ENCODE data around the gene ASXL1. TPM values are rescaled to one million over a fixed set of nuclear protein-coding genes. Genes with fewer than 3 reads are reported as not detected.

ASXL1 gene
- total and polyA plus RNA-seq, 9 donors: 31.6 to 85.1 (median 67.9) TPM

GRCh38 chr20:32460231-32460630 lies 102.1 kb downstream of the ASXL1 start:
- DNase-seq: no peak
- Histone ChIP-seq H3K27ac (no peak overlapping the region), H3K27me3 (no peaks in the 10 kb centered on the region), H3K36me3 (no peaks in the 10 kb centered on the region), H3K4me3 (no peak overlapping the region), H3K9me3 (no peaks in the 10 kb centered on the region), H3K4me1 (ENCODE audit: insufficient read depth) (peaks cover 15% of the 10 kb centered on the region)
- intact Hi-C loops (cut with DNase I): no loop called here
- WGBS, 3 donors: 72 to 83% (median 80%) methylated on average over 15 of the region's 15 CpGs
- TF ChIP-seq POLR2A (IDR thresholded peaks at IDR 0.05) (no peak), EP300 (IDR thresholded peaks at IDR 0.05) (no peak)
- TF ChIP-seq, protein P1, sequence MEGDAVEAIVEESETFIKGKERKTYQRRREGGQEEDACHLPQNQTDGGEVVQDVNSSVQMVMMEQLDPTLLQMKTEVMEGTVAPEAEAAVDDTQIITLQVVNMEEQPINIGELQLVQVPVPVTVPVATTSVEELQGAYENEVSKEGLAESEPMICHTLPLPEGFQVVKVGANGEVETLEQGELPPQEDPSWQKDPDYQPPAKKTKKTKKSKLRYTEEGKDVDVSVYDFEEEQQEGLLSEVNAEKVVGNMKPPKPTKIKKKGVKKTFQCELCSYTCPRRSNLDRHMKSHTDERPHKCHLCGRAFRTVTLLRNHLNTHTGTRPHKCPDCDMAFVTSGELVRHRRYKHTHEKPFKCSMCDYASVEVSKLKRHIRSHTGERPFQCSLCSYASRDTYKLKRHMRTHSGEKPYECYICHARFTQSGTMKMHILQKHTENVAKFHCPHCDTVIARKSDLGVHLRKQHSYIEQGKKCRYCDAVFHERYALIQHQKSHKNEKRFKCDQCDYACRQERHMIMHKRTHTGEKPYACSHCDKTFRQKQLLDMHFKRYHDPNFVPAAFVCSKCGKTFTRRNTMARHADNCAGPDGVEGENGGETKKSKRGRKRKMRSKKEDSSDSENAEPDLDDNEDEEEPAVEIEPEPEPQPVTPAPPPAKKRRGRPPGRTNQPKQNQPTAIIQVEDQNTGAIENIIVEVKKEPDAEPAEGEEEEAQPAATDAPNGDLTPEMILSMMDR (IDR thresholded peaks at IDR 0.05): no peak

DNA sequence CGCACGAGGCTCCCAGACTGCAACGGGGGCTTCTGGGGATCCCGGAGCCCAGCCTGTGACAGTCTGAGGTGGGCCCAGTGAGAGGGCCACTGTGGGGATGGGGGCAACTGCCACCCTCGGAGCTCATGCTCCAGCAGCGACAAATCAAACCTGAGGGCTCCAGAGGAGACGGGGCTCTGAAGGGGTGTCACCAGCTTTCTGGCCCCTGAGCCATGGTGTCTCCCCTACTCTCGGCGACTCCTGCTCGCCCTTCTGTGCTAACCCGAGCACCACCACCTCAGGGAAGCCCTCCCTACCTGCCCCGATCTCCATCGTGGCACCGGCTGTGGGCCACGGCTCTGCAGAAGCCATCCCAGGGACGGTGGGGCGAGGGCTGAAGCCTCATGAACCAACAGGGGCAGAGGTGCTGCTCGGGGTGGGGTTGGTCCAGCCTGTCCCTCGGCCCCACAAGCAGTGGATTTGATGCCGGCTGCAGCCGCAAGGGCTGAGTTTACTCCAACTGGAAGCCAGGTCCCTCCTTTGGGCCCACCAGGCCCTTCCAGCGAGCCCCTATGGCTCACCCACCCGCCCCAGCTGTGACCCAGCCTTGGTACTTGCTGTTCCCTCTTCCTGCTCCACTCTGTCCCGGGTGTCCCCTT lies 102.7 kb downstream of the ASXL1 start:
- H3K27me3 ChIP-seq: no peaks in the 10 kb centered on the region
- H3K36me3 ChIP-seq: no peaks in the 10 kb centered on the region
- no peak for DNase-seq
- 91 to 92% (median 91%) methylated on average over 23 to 24 of the region's 24 CpGs for WGBS, 3 donors
- H3K9me3 ChIP-seq: no peaks in the 10 kb centered on the region
- TF ChIP-seq, protein P1 (IDR thresholded peaks at IDR 0.05): no peak
- TF ChIP-seq POLR2A (IDR thresholded peaks at IDR 0.05) (no peak), EP300 (IDR thresholded peaks at IDR 0.05) (no peak)
- intact Hi-C loops (cut with DNase I): no loop called here
- no peak overlapping the region for H3K4me3 ChIP-seq
- H3K27ac ChIP-seq: no peak overlapping the region
- H3K4me1 ChIP-seq (ENCODE audit: insufficient read depth): peaks cover 17% of the 10 kb centered on the region

- WGBS, 3 donors: 89 to 93% (median 93%) methylated on average over 17 of the region's 17 CpGs
- no peak for DNase-seq
- Histone ChIP-seq H3K27me3 (no peaks in the 10 kb centered on the region), H3K36me3 (no peaks in the 10 kb centered on the region), H3K4me1 (ENCODE audit: insufficient read depth) (peaks cover 13% of the 10 kb centered on the region), H3K4me3 (no peak overlapping the region), H3K27ac (no peak overlapping the region), H3K9me3 (no peaks in the 10 kb centered on the region)
- TF ChIP-seq EP300 (IDR thresholded peaks at IDR 0.05): no peak
- intact Hi-C loops (cut with DNase I): no loop called here
Observed at GRCh38 chr20:32461836-32462600, 103.9 kb downstream of the ASXL1 start.

DNA sequence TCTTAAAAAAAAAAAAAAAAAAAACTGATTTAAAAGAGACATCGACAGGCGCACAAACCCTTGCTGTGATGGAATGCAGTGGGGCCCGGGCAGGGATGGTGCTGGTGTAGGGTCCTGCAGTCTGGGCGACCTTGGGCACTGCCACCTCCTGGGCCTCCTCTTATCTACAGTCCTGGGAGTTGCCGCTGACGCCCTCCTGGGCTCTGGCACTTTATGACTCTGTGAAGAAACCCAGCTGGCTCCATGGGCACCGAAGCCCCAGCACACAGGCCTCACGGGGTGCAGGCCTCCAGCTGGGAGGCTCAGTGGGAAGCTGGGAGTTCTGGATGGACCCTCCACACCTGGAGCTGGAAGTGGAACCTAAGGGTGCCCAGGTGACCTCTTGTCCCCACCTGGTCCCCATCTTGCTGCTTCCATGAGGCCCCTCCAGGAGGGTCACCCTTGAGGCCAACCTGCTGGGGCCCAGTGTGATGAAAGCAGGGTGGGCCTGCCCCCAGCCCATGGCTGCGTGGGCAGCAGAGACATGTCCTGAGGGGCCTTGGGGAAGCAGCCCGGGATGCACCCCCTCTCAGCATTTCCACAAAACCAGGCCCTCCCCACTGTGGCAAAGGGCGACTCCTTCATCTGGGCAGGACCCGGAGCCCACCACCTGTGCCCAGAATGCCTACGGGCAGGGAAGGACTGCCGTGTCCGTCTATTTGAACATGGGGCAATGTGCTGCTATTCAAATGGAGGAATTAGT lies 104.9 kb downstream of the ASXL1 start:
- Histone ChIP-seq H3K36me3 (no peaks in the 10 kb centered on the region), H3K27ac (no peak overlapping the region), H3K4me1 (ENCODE audit: insufficient read depth) (peaks cover 9% of the 10 kb centered on the region), H3K9me3 (no peaks in the 10 kb centered on the region), H3K27me3 (no peaks in the 10 kb centered on the region), H3K4me3 (no peak overlapping the region)
- intact Hi-C loops (cut with DNase I): no loop called here
- TF ChIP-seq POLR2A (IDR thresholded peaks at IDR 0.05): no peak
- TF ChIP-seq, protein P1 (IDR thresholded peaks at IDR 0.05): no peak
- TF ChIP-seq EP300 (IDR thresholded peaks at IDR 0.05): no peak
- WGBS, 3 donors: 74 to 80% (median 76%) methylated on average over 14 to 15 of the region's 15 CpGs
- DNase-seq: peak in 1 of 5 donors; percentile 38

All from ovary (tissue), 9 donors.